GM12878 (cell line): ENCODE measurements around the gene PUDP. TPM values are rescaled to one million over a fixed set of nuclear protein-coding genes. Genes with fewer than 3 reads are reported as not detected.

Source experiments
- ATAC-seq: fragments of 200-7000 bp; cut with Tn5 transposase; 3 replicates; pipeline ENCODE4 v1.9.1; 2020; ENCODE audit warnings: mild to moderate bottlenecking, moderate library complexity
- BruUV-seq: library from RNA; stranded (reverse); fragments of 400-500 nt; replicated peaks from 2 replicates; lab custom pipeline; 2021; lab: Mats Ljungman, UMichigan
- CTCF ChIA-PET: fragments of 300-600 bp; sonication (Branson Sonifier 250); formaldehyde crosslinking; extraction: SDS; loops from one replicate; lab custom pipeline; 2021; ENCODE audit warnings: inconsistent platforms; lab: Yijun Ruan, JAX
- POLR2A ChIA-PET: fragments of 350-600 bp; formaldehyde crosslinking; extraction: SDS; loops from one replicate; lab custom pipeline; 2021; ENCODE audit warnings: inconsistent platforms; lab: Charles Lee
- RAD21 ChIA-PET: fragments of 300-600 bp; sonication (Branson Sonifier 250); formaldehyde crosslinking; loops from one replicate; lab custom pipeline; 2023; ENCODE audit warnings: antibody characterized with exemption; ENCODE audit not compliant: unreplicated experiment; lab: Charles Lee
- SMC1A ChIA-PET: fragments of 300-600 bp; sonication (Branson Sonifier 250); formaldehyde crosslinking; loops from one replicate; lab custom pipeline; 2023; ENCODE audit not compliant: unreplicated experiment, uncharacterized antibody; lab: Charles Lee
- DNase-seq: peaks from one replicate; pipeline ENCODE4 v3.0.0-alpha.2; 2011; ENCODE audit warnings: low read depth, low spot score
- FAIRE-seq: peaks from 3 replicates; lab custom pipeline; 2011; peaks lifted over from hg19 to GRCh38; lab: Jason Lieb, UNC
- H2AFZ ChIP-seq: 2 replicates; pipeline ENCODE4 v1.6.0; 2011; ENCODE audit warnings: low read depth, low read length, control low read depth; ENCODE audit not compliant: control insufficient read depth
- H3K27ac ChIP-seq: 2 replicates; pipeline ENCODE4 v1.5.1; 2011; ENCODE audit warnings: control low read depth; ENCODE audit not compliant: control insufficient read depth, insufficient read depth
- H3K27me3 ChIP-seq, 2 experiments: replicated peaks in 1 of 2; 2 replicates each; pipeline versions ENCODE4 v1.6.0 to v1.6.1; 2011; ENCODE audit warnings: low read length in 1 of 2; ENCODE audit not compliant: control insufficient read depth in 2 of 2, insufficient read depth in 2 of 2
- H3K36me3 ChIP-seq, 2 experiments: 2 replicates each; pipeline ENCODE4 v1.5.1; 2011; ENCODE audit warnings: low read length in 1 of 2; ENCODE audit not compliant: control insufficient read depth in 2 of 2, insufficient read depth in 2 of 2
- H3K4me1 ChIP-seq: 2 replicates; pipeline ENCODE4 v1.6.1; 2011; ENCODE audit warnings: mild to moderate bottlenecking, low read length, moderate library complexity, mixed read lengths; ENCODE audit not compliant: control insufficient read depth, insufficient read depth
- H3K4me2 ChIP-seq: 2 replicates; pipeline ENCODE4 v1.6.0; 2011; ENCODE audit warnings: control low read depth; ENCODE audit not compliant: control insufficient read depth, insufficient read depth
- H3K4me3 ChIP-seq: fragments of 200-600 bp; sonication (generic); 2 replicates; pipeline ENCODE4 v1.5.1; 2016
- H3K79me2 ChIP-seq: 2 replicates; pipeline ENCODE4 v1.6.0; 2011; ENCODE audit warnings: low read length; ENCODE audit not compliant: control insufficient read depth, insufficient read depth
- H3K9ac ChIP-seq: 2 replicates; pipeline ENCODE4 v1.8.0; 2011; ENCODE audit warnings: low read length, control low read depth, mixed read lengths; ENCODE audit not compliant: control insufficient read depth, insufficient read depth
- H3K9me3 ChIP-seq: replicated peaks from 3 replicates; pipeline ENCODE4 v1.5.1; 2011; ENCODE audit warnings: mild to moderate bottlenecking, low read length; ENCODE audit not compliant: control insufficient read depth, insufficient read depth
- H4K20me1 ChIP-seq: 2 replicates; pipeline ENCODE4 v1.6.0; 2011; ENCODE audit not compliant: control insufficient read depth, insufficient read depth
- CBX3 ChIP-seq: fragments of 200-600 bp; sonication (generic); IDR thresholded peaks from 2 replicates; pipeline ENCODE4 v1.6.1; 2016; ENCODE audit warnings: low read depth, borderline replicate concordance
- GATAD2B ChIP-seq: fragments of 450-650 bp; conservative IDR thresholded peaks from 2 replicates; pipeline ENCODE4 v1.6.1; 2017; ENCODE audit warnings: low read depth, mild to moderate bottlenecking, moderate library complexity
- JUND ChIP-seq: IDR thresholded peaks from 2 replicates; pipeline ENCODE4 v1.6.1; 2012; ENCODE audit warnings: low read depth, mild to moderate bottlenecking, low read length, improper control_type of control experiment, moderate library complexity
- POLR2AphosphoS5 ChIP-seq: IDR thresholded peaks from 2 replicates; pipeline ENCODE4 v1.6.1; 2011; ENCODE audit warnings: mild to moderate bottlenecking, low read length, inconsistent platforms
- TBL1XR1 ChIP-seq: IDR thresholded peaks from 2 replicates; pipeline ENCODE4 v1.6.1; 2012; ENCODE audit warnings: low read depth, low read length, improper control_type of control experiment
- ZNF207 ChIP-seq: fragments of 450-650 bp; IDR thresholded peaks from 2 replicates; pipeline ENCODE4 v1.6.1; 2014; ENCODE audit warnings: antibody characterized with exemption, mild to moderate bottlenecking, borderline replicate concordance
- WGBS: methylation state at CpG from one replicate; pipeline ENCODE4 v1.1.6; 2016; ENCODE audit warnings: low lambda C conversion rate; ENCODE audit not compliant: insufficient replicate concordance, insufficient coverage; ENCODE audit errors: missing lambda C conversion rate; 5-methylcytosine and 5-hydroxymethylcytosine counted together
- in situ Hi-C: fragments of 300-500 bp; cut with MboI; formaldehyde crosslinking; loops from 9 replicates; pipeline ENCODE4 v1.14.3; 2018; ENCODE audit warnings: mixed read lengths
- intact Hi-C: fragments of 100-400 bp; cut with micrococcal nuclease; formaldehyde crosslinking; loops from one replicate; pipeline ENCODE4 v1.14.2; 2022; ENCODE audit not compliant: unreplicated experiment
- polyA plus RNA-seq, 11 experiments: library from polyadenylated mRNA; depleted of rRNA in 4 of 11; unstranded in 6 of 11; stranded (reverse) in 5 of 11; fragments of >200 nt; fragmentation: Nextera tagmentation in 4 of 11; fragmentation: Illumina TruSeq in 1 of 11; extraction: Ambion mirVana in 4 of 11; extraction: Trizol in 1 of 11; gene quantifications; 1 replicate in 1 of 11; 2 replicates in 10 of 11; pipeline versions ENCODE4 v1.2.1 to v1.2.3, GENCODE V29; 2011 to 2016; ENCODE audit warnings: inconsistent platforms in 2 of 11, missing spikeins in 2 of 11, low read depth in 1 of 11
- total RNA-seq, 4 experiments: library from RNA; depleted of rRNA in 3 of 4; stranded (reverse); fragments of >200 nt in 3 of 4; fragmentation: Illumina TruSeq in 1 of 4; extraction: Trizol in 1 of 4; gene quantifications; 2 replicates each; pipeline versions ENCODE4 v1.2.1 to v1.2.3, GENCODE V29; 2013 to 2021

PUDP gene
- total and polyA plus RNA-seq, 10 of the 15 experiments (the other 5 are each of a cell fraction or from before 2014, with no cell fraction given): 30.8 to 83.5 (median 61.7) TPM

GRCh38 chrX:7054219-7055216, 93.4 kb downstream of the PUDP start:
- no peak overlapping the region for H3K4me2 ChIP-seq

GRCh38 chrX:7052541-7052940, 95.4 kb downstream of the PUDP start:
- Histone ChIP-seq H3K27me3 (no peaks in the 10 kb centered on the region), H3K27ac (no peak overlapping the region), H4K20me1 (no peaks in the 10 kb centered on the region), H3K36me3 (peaks cover 1 to 7% of the 10 kb centered on the region in 2 experiments; a peak in 3 of 4 replicates), H3K4me1 (peaks cover 6% of the 10 kb centered on the region), H3K4me2 (no peak overlapping the region), H2AFZ (no peak overlapping the region), H3K4me3 (no peak overlapping the region)
- no peak for ATAC-seq
- ChIA-PET SMC1A (no interaction called here), POLR2A (no interaction called here)
- DNase-seq: no peak
- in situ Hi-C loops: loop anchor here (10.0 kb wide), 1 partner anchor 308 kb away; no protein-coding TSS in a partner anchor
- FAIRE-seq: no peak
- WGBS: 98% methylated on average over 6 of the region's 6 CpGs
- intact Hi-C loops: loop anchor here (10.0 kb wide), 1 partner anchor 212 kb away; no protein-coding TSS in a partner anchor
- no peak for TF ChIP-seq GATAD2B
- TF ChIP-seq ZNF207: no peak
- TF ChIP-seq, all 136 proteins: peak for 0
- Histone ChIP-seq H3K9ac (no peak overlapping the region), H3K79me2 (no peaks in the 10 kb centered on the region), H3K9me3 (no peaks in the 10 kb centered on the region)
- CTCF ChIA-PET: no interaction called here
- RAD21 ChIA-PET: no interaction called here
- BruUV-seq: no TSS peak

More at GRCh38 chrX:7054219-7055216, 93.4 kb downstream of the PUDP start:
- Histone ChIP-seq H3K27me3 (no peaks in the 10 kb centered on the region), H3K4me3 (no peak overlapping the region), H3K9ac (no peak overlapping the region), H3K27ac (no peak overlapping the region), H2AFZ (no peak overlapping the region), H4K20me1 (no peaks in the 10 kb centered on the region), H3K9me3 (no peaks in the 10 kb centered on the region), H3K4me1 (peaks cover 12% of the 10 kb centered on the region), H3K36me3 (peaks cover 4 to 7% of the 10 kb centered on the region in 2 experiments; a peak in 3 of 4 replicates), H3K79me2 (no peaks in the 10 kb centered on the region)
- ChIA-PET CTCF (no interaction called here), POLR2A (no interaction called here), SMC1A (interaction anchor here (0.7 kb wide), 1 partner anchor 9 kb away, joined by 3 read pairs; no protein-coding TSS in a partner anchor), RAD21 (no interaction called here)
- no peak for ATAC-seq
- BruUV-seq: no TSS peak
- in situ Hi-C loops: loop anchor here (10.0 kb wide), 1 partner anchor 310 kb away; no protein-coding TSS in a partner anchor
- DNase-seq: no peak
- no peak for FAIRE-seq
- no peak for TF ChIP-seq POLR2AphosphoS5
- TF ChIP-seq JUND: no peak
- TF ChIP-seq CBX3: no peak
- no peak for TF ChIP-seq TBL1XR1
- 90% methylated on average over 14 of the region's 14 CpGs for WGBS
- intact Hi-C loops: loop anchor here (10.0 kb wide), 1 partner anchor 210 kb away; no protein-coding TSS in a partner anchor
